ENCODE results near the gene CHN2. TPM values are rescaled to one million over a fixed set of nuclear protein-coding genes. Genes with fewer than 3 reads are reported as not detected.

The CHN2 gene
- total RNA-seq, 1 experiment from 2014 or later: 7.7 TPM

DNA sequence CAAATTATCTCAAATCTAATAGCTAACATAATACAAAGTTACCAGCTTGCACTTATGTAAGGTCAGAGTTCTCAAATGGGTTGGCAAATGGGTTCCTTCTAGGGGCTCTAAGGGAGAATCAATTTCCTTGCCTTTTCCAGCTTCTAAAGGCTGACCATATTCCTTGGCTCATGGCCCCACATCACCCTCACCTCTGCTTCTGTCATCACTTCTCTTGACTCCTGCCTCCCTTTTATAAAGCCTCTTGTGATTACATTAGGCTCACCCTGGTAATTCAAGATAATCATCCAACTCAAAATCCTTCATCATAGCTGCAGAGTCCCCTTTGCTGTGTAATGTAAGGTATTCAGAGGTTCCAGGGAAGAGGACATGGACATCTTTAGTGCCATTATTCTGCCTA lies 42.1 kb downstream of the CHN2 start:
- POLR2A ChIA-PET (ENCODE audit: unreplicated experiment): interaction anchor here (0.6 kb wide), 1 partner anchor 323 kb away, joined by 3 read pairs; no protein-coding TSS in a partner anchor

DNA sequence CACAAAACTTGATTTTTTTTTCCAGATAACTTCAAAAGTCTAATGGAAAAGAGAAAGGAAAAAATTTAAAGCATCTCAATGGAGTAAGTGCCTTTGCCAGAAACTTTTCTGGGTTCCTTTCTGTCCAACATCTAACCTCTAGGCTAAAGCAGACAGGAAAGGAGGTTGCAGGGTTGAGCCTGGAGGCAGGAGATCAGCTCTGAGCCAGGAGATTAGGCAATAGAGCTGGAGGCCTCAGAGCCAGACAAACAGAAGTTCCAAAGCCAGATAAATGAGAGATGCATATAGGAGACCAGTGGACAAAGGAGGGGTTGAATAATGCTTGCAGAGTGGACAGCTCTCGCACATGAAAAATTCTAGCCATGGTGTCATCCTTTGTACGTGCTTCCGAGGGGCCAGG lies 42.9 kb downstream of the CHN2 start:
- Histone ChIP-seq H3K4me1 (ENCODE audit: insufficient read depth, low read length) (peaks cover 4% of the 10 kb centered on the region; the same call in 1 of the 2 replicates), H3K79me2 (ENCODE audit: low read length) (no peaks in the 10 kb centered on the region), H3K9me3 (ENCODE audit: low read length) (no peaks in the 10 kb centered on the region), H3K9ac (ENCODE audit: low read length) (no peak overlapping the region), H4K20me1 (ENCODE audit: low read length) (no peaks in the 10 kb centered on the region), H2AFZ (ENCODE audit: low read length) (no peak overlapping the region), H3K27ac (ENCODE audit: low read length) (no peak overlapping the region), H3K4me2 (ENCODE audit: low read length) (no peak overlapping the region), H3K27me3 (ENCODE audit: low read length) (no peaks in the 10 kb centered on the region), H3F3A (ENCODE audit: low read length, unreplicated experiment) (no peaks in the 10 kb centered on the region), H3K9me2 (replicated peaks; ENCODE audit: low read length) (no peaks in the 10 kb centered on the region), H3K4me3 (ENCODE audit: low read length) (no peak overlapping the region), H3K36me3 (ENCODE audit: low read depth, low read length) (no peaks in the 10 kb centered on the region)
- no TSS peak for BruUV-seq (replicated peaks)
- ATAC-seq (no peak), DNase-seq (no peak)
- intact Hi-C loops (cut with micrococcal nuclease): no loop called here
- ChIA-PET CTCF (no interaction called here), POLR2A (ENCODE audit: unreplicated experiment) (no interaction called here)
- no peak for TF ChIP-seq EZH2phosphoT487 (IDR thresholded peaks at IDR 0.05; ENCODE audit: borderline replicate concordance, low read length)
- no peak for TF ChIP-seq EZH2 (IDR thresholded peaks at IDR 0.05; ENCODE audit: low read length, unreplicated experiment)
- TF ChIP-seq, protein P1, sequence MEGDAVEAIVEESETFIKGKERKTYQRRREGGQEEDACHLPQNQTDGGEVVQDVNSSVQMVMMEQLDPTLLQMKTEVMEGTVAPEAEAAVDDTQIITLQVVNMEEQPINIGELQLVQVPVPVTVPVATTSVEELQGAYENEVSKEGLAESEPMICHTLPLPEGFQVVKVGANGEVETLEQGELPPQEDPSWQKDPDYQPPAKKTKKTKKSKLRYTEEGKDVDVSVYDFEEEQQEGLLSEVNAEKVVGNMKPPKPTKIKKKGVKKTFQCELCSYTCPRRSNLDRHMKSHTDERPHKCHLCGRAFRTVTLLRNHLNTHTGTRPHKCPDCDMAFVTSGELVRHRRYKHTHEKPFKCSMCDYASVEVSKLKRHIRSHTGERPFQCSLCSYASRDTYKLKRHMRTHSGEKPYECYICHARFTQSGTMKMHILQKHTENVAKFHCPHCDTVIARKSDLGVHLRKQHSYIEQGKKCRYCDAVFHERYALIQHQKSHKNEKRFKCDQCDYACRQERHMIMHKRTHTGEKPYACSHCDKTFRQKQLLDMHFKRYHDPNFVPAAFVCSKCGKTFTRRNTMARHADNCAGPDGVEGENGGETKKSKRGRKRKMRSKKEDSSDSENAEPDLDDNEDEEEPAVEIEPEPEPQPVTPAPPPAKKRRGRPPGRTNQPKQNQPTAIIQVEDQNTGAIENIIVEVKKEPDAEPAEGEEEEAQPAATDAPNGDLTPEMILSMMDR (conservative IDR thresholded peaks at IDR 0.05; ENCODE audit: low read depth, low read length): no peak

More for the DNA sequence above, 42.1 kb downstream of the CHN2 start:
- DNase-seq (no peak), ATAC-seq (no peak)
- H3F3A ChIP-seq (ENCODE audit: low read length, unreplicated experiment): no peaks in the 10 kb centered on the region
- no peaks in the 10 kb centered on the region for H3K79me2 ChIP-seq (ENCODE audit: low read length)
- CTCF ChIA-PET: no interaction called here
- no peaks in the 10 kb centered on the region for H3K9me2 ChIP-seq (replicated peaks; ENCODE audit: low read length)
- H4K20me1 ChIP-seq (ENCODE audit: low read length): no peaks in the 10 kb centered on the region
- intact Hi-C loops (cut with micrococcal nuclease): no loop called here
- H3K9ac ChIP-seq (ENCODE audit: low read length): no peak overlapping the region
- no TSS peak for BruUV-seq (replicated peaks)
- no peaks in the 10 kb centered on the region for H3K36me3 ChIP-seq (ENCODE audit: low read depth, low read length)
- H3K4me2 ChIP-seq (ENCODE audit: low read length): no peak overlapping the region
- peaks cover 12% of the 10 kb centered on the region for H3K4me1 ChIP-seq (ENCODE audit: insufficient read depth, low read length)
- no peak overlapping the region for H3K27ac ChIP-seq (ENCODE audit: low read length)
- H3K27me3 ChIP-seq (ENCODE audit: low read length): no peaks in the 10 kb centered on the region
- TF ChIP-seq EZH2 (IDR thresholded peaks at IDR 0.05; ENCODE audit: low read length, unreplicated experiment) (no peak), EZH2phosphoT487 (IDR thresholded peaks at IDR 0.05; ENCODE audit: borderline replicate concordance, low read length) (no peak)
- TF ChIP-seq, protein P1 (conservative IDR thresholded peaks at IDR 0.05; ENCODE audit: low read depth, low read length): no peak
- no peaks in the 10 kb centered on the region for H3K9me3 ChIP-seq (ENCODE audit: low read length)
- no peak overlapping the region for H3K4me3 ChIP-seq (ENCODE audit: low read length)
- no peak overlapping the region for H2AFZ ChIP-seq (ENCODE audit: low read length)

DNA sequence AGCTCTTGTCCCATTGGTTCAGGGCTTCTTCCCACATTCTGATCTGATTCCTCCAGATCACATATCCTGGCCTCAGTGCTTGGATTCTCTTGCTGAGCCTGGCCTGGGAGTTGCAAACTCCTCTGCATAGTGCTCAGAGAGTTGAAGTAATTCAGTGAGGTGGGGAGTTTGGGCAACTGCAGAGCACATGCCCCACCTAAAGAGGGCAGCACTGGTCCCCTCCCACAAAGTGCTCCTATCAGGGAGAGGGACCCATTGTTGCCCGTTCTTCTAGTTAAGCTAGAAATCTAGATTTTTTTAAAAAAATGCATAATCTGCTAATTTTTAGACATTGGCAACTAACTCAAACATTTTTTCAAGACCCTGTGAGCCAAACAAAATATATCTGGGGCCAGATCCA lies 45.1 kb downstream of the CHN2 start:
- Histone ChIP-seq H3K4me2 (ENCODE audit: low read length) (no peak overlapping the region), H3F3A (ENCODE audit: low read length, unreplicated experiment) (no peaks in the 10 kb centered on the region), H3K27me3 (ENCODE audit: low read length) (no peaks in the 10 kb centered on the region), H3K9me3 (ENCODE audit: low read length) (no peaks in the 10 kb centered on the region), H3K9me2 (replicated peaks; ENCODE audit: low read length) (no peaks in the 10 kb centered on the region), H2AFZ (ENCODE audit: low read length) (no peak overlapping the region), H3K4me3 (ENCODE audit: low read length) (no peak overlapping the region), H3K4me1 (ENCODE audit: insufficient read depth, low read length) (no peaks in the 10 kb centered on the region), H3K36me3 (ENCODE audit: low read depth, low read length) (no peaks in the 10 kb centered on the region), H4K20me1 (ENCODE audit: low read length) (no peaks in the 10 kb centered on the region), H3K79me2 (ENCODE audit: low read length) (no peaks in the 10 kb centered on the region), H3K9ac (ENCODE audit: low read length) (no peak overlapping the region), H3K27ac (ENCODE audit: low read length) (no peak overlapping the region)
- 0 out of 2 replicates have a peak, but pooled peaks have one; percentile 46 for ATAC-seq
- POLR2A ChIA-PET (ENCODE audit: unreplicated experiment): no interaction called here
- no peak for TF ChIP-seq EZH2 (IDR thresholded peaks at IDR 0.05; ENCODE audit: low read length, unreplicated experiment)
- TF ChIP-seq, protein P1 (conservative IDR thresholded peaks at IDR 0.05; ENCODE audit: low read depth, low read length): peak; percentile 69
- peak; percentile 53 for DNase-seq
- intact Hi-C loops (cut with micrococcal nuclease): no loop called here
- CTCF ChIA-PET: no interaction called here
- BruUV-seq (replicated peaks): no TSS peak
